Erythroblast (primary cell): ENCODE data around the gene AK2.

ENCODE experiments used
- GATA1 ChIP-seq: IDR thresholded peaks from 2 replicates; pipeline ENCODE4 v1.6.1; 2011; ENCODE audit warnings: low read depth, mild to moderate bottlenecking, control low read depth, low read length, moderate library complexity
- POLR2A ChIP-seq: IDR thresholded peaks from 2 replicates; pipeline ENCODE4 v1.6.1; 2011; ENCODE audit warnings: mild to moderate bottlenecking, low read length

- TF ChIP-seq POLR2A (no peak), GATA1 (no peak)
Observed at GRCh38 chr1:33055210-33056008, 18.7 kb upstream of the AK2 start.
